Small intestine (tissue), 16 donors: Measurements from ENCODE around the gene HNRNPL. TPM values are rescaled to one million over a fixed set of nuclear protein-coding genes. Genes with fewer than 3 reads are reported as not detected.

ENCODE experiments used
- DNase-seq, 2 donors: peaks; one replicate each; pipeline versions ENCODE4 v3.0.0 to v3.0.0-alpha.2; 2013
- FAIRE-seq: peaks from 2 replicates; lab custom pipeline; 2012; peaks lifted over from hg19 to GRCh38; lab: Jason Lieb, UNC
- H3K27ac ChIP-seq, 3 donors: one replicate each; pipeline ENCODE4 v1.5.1; 2013; ENCODE audit warnings: low read length in 2 of 3, mild to moderate bottlenecking in 2 of 3, control low read depth in 1 of 3, inconsistent platforms in 1 of 3, low read depth in 1 of 3, moderate library complexity in 1 of 3
- H3K27me3 ChIP-seq, 3 donors: one replicate each; pipeline ENCODE4 v1.6.1; 2013; ENCODE audit warnings: low read length in 3 of 3, inconsistent platforms in 1 of 3; ENCODE audit not compliant: control insufficient read depth in 3 of 3, insufficient read depth in 3 of 3
- H3K36me3 ChIP-seq, 3 donors: one replicate each; pipeline ENCODE4 v1.6.1; 2013; ENCODE audit warnings: low read length in 3 of 3, inconsistent platforms in 1 of 3, low read depth in 1 of 3, mild to moderate bottlenecking in 1 of 3, moderate library complexity in 1 of 3; ENCODE audit not compliant: control insufficient read depth in 3 of 3, insufficient read depth in 2 of 3
- H3K4me1 ChIP-seq, 3 donors: one replicate each; pipeline ENCODE4 v1.6.1; 2013; ENCODE audit warnings: low read length in 2 of 3, inconsistent platforms in 1 of 3, low read depth in 1 of 3, mild to moderate bottlenecking in 1 of 3, moderate library complexity in 1 of 3; ENCODE audit not compliant: control insufficient read depth in 3 of 3, insufficient read depth in 2 of 3
- H3K4me3 ChIP-seq, 3 donors: one replicate each; pipeline ENCODE4 v1.5.1; 2013; ENCODE audit warnings: low read length in 3 of 3, control low read depth in 1 of 3, inconsistent platforms in 1 of 3, low read depth in 1 of 3, mild to moderate bottlenecking in 1 of 3, moderate library complexity in 1 of 3
- H3K9me3 ChIP-seq, 2 donors: one replicate each; pipeline ENCODE4 v1.6.1; 2013; ENCODE audit warnings: low read depth in 1 of 2, low read length in 1 of 2; ENCODE audit not compliant: control insufficient read depth in 2 of 2, insufficient read depth in 1 of 2
- WGBS, 3 donors: extraction: QIAGEN DNeasy Blood & Tissue Kit; methylation state at CpG; one replicate each; pipeline ENCODE4 v1.1.7; 2013; 5-methylcytosine and 5-hydroxymethylcytosine counted together
- long read RNA-seq, 10 donors: transcript quantifications; one replicate each; lab custom pipeline, GENCODE V29; 2026
- polyA plus RNA-seq, 4 donors: library from polyadenylated mRNA; stranded (reverse) in 3 of 4; unstranded in 1 of 4; fragments of 200-250 nt in 3 of 4; fragments of 120-200 nt in 1 of 4; gene quantifications; one replicate each; pipeline versions ENCODE4 v1.2.1 to v1.2.3, GENCODE V29; 2013
- donor health status: healthy with polysubstance abuse.
- donor health status: control.
- donor health status: control.
- donor health status: Bipolar disorder and iron deficiency.
- donor health status: healthy.

HNRNPL gene
- 100 to 1,000 TPM; 118 to 256 (median 177) TPM for polyA plus RNA-seq
- long read RNA-seq, donor 1, transcript HNRNPL-206 (6 exons, 3,094 nt): minor isoform, 7 of 167 reads
- long read RNA-seq, donor 1, transcript HNRNPL-210 (13 exons, 1,633 nt): minor isoform, 8 of 167 reads
- long read RNA-seq, donor 1, transcript HNRNPL-201 (13 exons, 2,471 nt): major isoform, 54 of 167 reads
- long read RNA-seq, donor 1, partial matches to known transcripts: 88 of 167 reads
- long read RNA-seq, donor 1, other reads (novel, unspliced or antisense): 0 of 167 reads
- long read RNA-seq, donor 2, transcript HNRNPL-201 (13 exons, 2,471 nt): major isoform, 7 of 10 reads
- long read RNA-seq, donor 2, partial matches to known transcripts: 0 of 10 reads
- long read RNA-seq, donor 2, other reads (novel, unspliced or antisense): 0 of 10 reads
- long read RNA-seq, donor 3, transcript HNRNPL-201 (13 exons, 2,471 nt): major isoform, 8 of 53 reads
- long read RNA-seq, donor 3, partial matches to known transcripts: 37 of 53 reads
- long read RNA-seq, donor 3, other reads (novel, unspliced or antisense): 0 of 53 reads
- long read RNA-seq, donor 4: 0 reads
- long read RNA-seq, donor 5, partial matches to known transcripts: 10 of 15 reads
- long read RNA-seq, donor 5, other reads (novel, unspliced or antisense): 0 of 15 reads
- long read RNA-seq, donor 6, transcript HNRNPL-201 (13 exons, 2,471 nt): major isoform, 22 of 49 reads
- long read RNA-seq, donor 6, partial matches to known transcripts: 15 of 49 reads
- long read RNA-seq, donor 6, other reads (novel, unspliced or antisense): 0 of 49 reads
- long read RNA-seq, donor 7, transcript HNRNPL-206 (6 exons, 3,094 nt): minor isoform, 10 of 161 reads
- long read RNA-seq, donor 7, transcript HNRNPL-201 (13 exons, 2,471 nt): major isoform, 46 of 161 reads
- long read RNA-seq, donor 7, transcript HNRNPL-210 (13 exons, 1,633 nt): minor isoform, 9 of 161 reads
- long read RNA-seq, donor 7, partial matches to known transcripts: 74 of 161 reads
- long read RNA-seq, donor 7, other reads (novel, unspliced or antisense): 16 of 161 reads
- long read RNA-seq, donor 8, partial matches to known transcripts: 0 of 1 reads
- long read RNA-seq, donor 8, other reads (novel, unspliced or antisense): 0 of 1 reads
- long read RNA-seq, donor 9, partial matches to known transcripts: 0 of 5 reads
- long read RNA-seq, donor 9, other reads (novel, unspliced or antisense): 0 of 5 reads
- long read RNA-seq, donor 10, transcript HNRNPL-201 (13 exons, 2,471 nt): major isoform, 37 of 89 reads
- long read RNA-seq, donor 10, partial matches to known transcripts: 41 of 89 reads
- long read RNA-seq, donor 10, other reads (novel, unspliced or antisense): 0 of 89 reads

- no peaks in the 10 kb centered on the region for H3K27me3 ChIP-seq
- peak; percentile 98 for FAIRE-seq
- peak within 1 kb of the TSS; percentile 96 to 99 (median 98) for H3K27ac ChIP-seq
- DNase-seq: peak; percentile 100
- H3K36me3 ChIP-seq: peaks cover 8 to 36% (median 17%) of the 10 kb centered on the region in 3 donors
- peaks cover 2 to 21% (median 3%) of the 10 kb centered on the region in 3 donors for H3K4me1 ChIP-seq
- no peaks in the 10 kb centered on the region for H3K9me3 ChIP-seq
- WGBS, 3 donors: 0 to 1% (median 0%) methylated on average over 32 to 50 of the region's 50 CpGs
- H3K4me3 ChIP-seq: peak within 1 kb of the TSS; percentile 61 to 98 (median 89)
Measured at GRCh38 chr19:38849860-38850435, at the start of gene HNRNPL. TSS of gene HNRNPL (minus strand) at chr19:38849986. CDS start at chr19:38849966, 20 bp downstream.

GRCh38 chr19:38898788-38899446 is 49.1 kb upstream of the HNRNPL start:
- peaks cover 0 to 11% (median 0%) of the 10 kb centered on the region in 3 donors for H3K4me1 ChIP-seq
- H3K9me3 ChIP-seq: peaks cover 0 to 5% of the 10 kb centered on the region in 2 donors
- peak; percentile 28 to 35 for DNase-seq
- H3K4me3 ChIP-seq: peak overlapping the region; percentile 65 to 80 (median 79)
- H3K36me3 ChIP-seq: peaks cover 0 to 25% (median 0%) of the 10 kb centered on the region in 3 donors
- peak overlapping the region; percentile 76 to 91 (median 80) for H3K27ac ChIP-seq
- no peak for FAIRE-seq
- H3K27me3 ChIP-seq: no peaks in the 10 kb centered on the region
- WGBS, 3 donors: 4 to 8% (median 7%) methylated on average over 25 of the region's 25 CpGs

DNA sequence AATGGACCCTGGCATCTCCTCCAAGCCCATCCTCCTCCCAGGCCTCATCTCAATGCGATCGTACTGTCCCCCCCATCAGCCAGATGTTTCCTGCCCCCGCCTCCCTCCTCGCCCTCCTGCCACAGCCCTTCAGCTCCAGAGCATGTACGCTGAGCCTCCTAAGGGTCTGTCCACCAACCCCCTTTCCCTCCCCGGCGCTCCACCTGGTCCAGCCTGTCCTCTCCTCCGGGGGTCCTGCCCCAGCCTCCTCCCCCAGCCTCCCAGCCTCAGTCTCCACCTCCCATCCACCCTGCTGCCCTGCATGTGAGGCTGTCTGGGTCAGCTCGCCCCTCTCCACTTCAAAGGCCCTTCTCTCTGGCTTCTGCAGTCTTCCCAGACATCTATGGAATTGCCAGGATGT is 45.2 kb upstream of the HNRNPL start:
- FAIRE-seq (no peak), DNase-seq (no peak)
- H3K9me3 ChIP-seq: no peaks in the 10 kb centered on the region
- H3K36me3 ChIP-seq: peaks cover 0 to 54% (median 0%) of the 10 kb centered on the region in 3 donors
- 73 to 83% (median 79%) methylated on average over 9 of the region's 9 CpGs for WGBS, 3 donors
- H3K4me1 ChIP-seq: peaks cover 0 to 11% (median 0%) of the 10 kb centered on the region in 3 donors
- H3K27me3 ChIP-seq: no peaks in the 10 kb centered on the region
- no peak overlapping the region for H3K27ac ChIP-seq
- H3K4me3 ChIP-seq: no peak overlapping the region

GRCh38 chr19:38893341-38893771 is 43.6 kb upstream of the HNRNPL start:
- WGBS, 3 donors: 84 to 95% (median 91%) methylated on average over 12 to 14 of the region's 14 CpGs
- Histone ChIP-seq H3K27ac (no peak overlapping the region), H3K4me1 (peaks cover 0 to 3% (median 0%) of the 10 kb centered on the region in 3 donors), H3K27me3 (no peaks in the 10 kb centered on the region), H3K9me3 (no peaks in the 10 kb centered on the region), H3K36me3 (peaks cover 3 to 70% (median 8%) of the 10 kb centered on the region in 3 donors), H3K4me3 (no peak overlapping the region)
- FAIRE-seq (no peak), DNase-seq (no peak)

GRCh38 chr19:38892841-38893240 is 43.1 kb upstream of the HNRNPL start:
- Histone ChIP-seq H3K27ac (no peak overlapping the region), H3K4me3 (no peak overlapping the region), H3K4me1 (no peaks in the 10 kb centered on the region), H3K27me3 (no peaks in the 10 kb centered on the region), H3K9me3 (no peaks in the 10 kb centered on the region), H3K36me3 (peaks cover 3 to 74% (median 8%) of the 10 kb centered on the region in 3 donors)
- DNase-seq: no peak
- FAIRE-seq: no peak
- 83 to 93% (median 85%) methylated on average over 5 of the region's 5 CpGs for WGBS, 3 donors

GRCh38 chr19:38891771-38892170 is 42.0 kb upstream of the HNRNPL start:
- Histone ChIP-seq H3K27ac (no peak overlapping the region), H3K4me3 (no peak overlapping the region), H3K27me3 (no peaks in the 10 kb centered on the region), H3K36me3 (peaks cover 3 to 79% (median 8%) of the 10 kb centered on the region in 3 donors), H3K4me1 (no peaks in the 10 kb centered on the region), H3K9me3 (no peaks in the 10 kb centered on the region)
- FAIRE-seq (no peak), DNase-seq (no peak)
- 89% methylated on average over 6 of the region's 6 CpGs for WGBS, 3 donors

GRCh38 chr19:38890686-38891085 is 40.9 kb upstream of the HNRNPL start:
- peaks cover 3 to 80% (median 8%) of the 10 kb centered on the region in 3 donors for H3K36me3 ChIP-seq
- H3K27ac ChIP-seq: no peak overlapping the region
- no peaks in the 10 kb centered on the region for H3K27me3 ChIP-seq
- no peaks in the 10 kb centered on the region for H3K9me3 ChIP-seq
- DNase-seq (no peak), FAIRE-seq (no peak)
- no peaks in the 10 kb centered on the region for H3K4me1 ChIP-seq
- no peak overlapping the region for H3K4me3 ChIP-seq
